Measurements from ENCODE around the gene INVS.
"Not testable (repeated sequence)": the region's sequence is repeated elsewhere in the genome, so short reads cannot be mapped to it uniquely, and the experiment has no call there.

DNA sequence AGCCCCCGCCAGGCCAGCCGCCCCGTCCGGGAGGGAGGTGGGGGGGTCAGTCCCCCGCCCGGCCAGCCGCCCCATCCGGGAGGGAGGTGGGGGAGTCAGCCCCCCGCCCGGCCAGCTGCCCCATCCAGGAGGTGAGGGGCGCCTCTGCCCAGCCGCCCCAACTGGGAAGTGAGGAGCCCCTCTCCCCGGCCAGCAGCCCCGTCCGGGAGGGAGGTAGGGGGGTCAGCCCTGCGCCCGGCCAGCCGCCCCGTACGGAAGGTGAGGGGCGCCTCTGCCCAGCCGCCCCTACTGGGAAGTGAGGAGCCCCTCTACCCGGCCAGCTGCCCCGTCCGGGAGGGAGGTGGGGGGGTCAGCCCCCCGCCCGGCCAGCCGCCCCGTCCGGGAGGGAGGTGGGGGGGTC, 31.1 kb upstream of the INVS start:
- TF ChIP-seq, protein P1, sequence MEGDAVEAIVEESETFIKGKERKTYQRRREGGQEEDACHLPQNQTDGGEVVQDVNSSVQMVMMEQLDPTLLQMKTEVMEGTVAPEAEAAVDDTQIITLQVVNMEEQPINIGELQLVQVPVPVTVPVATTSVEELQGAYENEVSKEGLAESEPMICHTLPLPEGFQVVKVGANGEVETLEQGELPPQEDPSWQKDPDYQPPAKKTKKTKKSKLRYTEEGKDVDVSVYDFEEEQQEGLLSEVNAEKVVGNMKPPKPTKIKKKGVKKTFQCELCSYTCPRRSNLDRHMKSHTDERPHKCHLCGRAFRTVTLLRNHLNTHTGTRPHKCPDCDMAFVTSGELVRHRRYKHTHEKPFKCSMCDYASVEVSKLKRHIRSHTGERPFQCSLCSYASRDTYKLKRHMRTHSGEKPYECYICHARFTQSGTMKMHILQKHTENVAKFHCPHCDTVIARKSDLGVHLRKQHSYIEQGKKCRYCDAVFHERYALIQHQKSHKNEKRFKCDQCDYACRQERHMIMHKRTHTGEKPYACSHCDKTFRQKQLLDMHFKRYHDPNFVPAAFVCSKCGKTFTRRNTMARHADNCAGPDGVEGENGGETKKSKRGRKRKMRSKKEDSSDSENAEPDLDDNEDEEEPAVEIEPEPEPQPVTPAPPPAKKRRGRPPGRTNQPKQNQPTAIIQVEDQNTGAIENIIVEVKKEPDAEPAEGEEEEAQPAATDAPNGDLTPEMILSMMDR (IDR thresholded peaks at IDR 0.05; ENCODE audit: low read depth, low read length, poor library complexity, severe bottlenecking) = not testable (repeated sequence)
- TF ChIP-seq EZH2phosphoT487 (IDR thresholded peaks at IDR 0.05; ENCODE audit: borderline replicate concordance, low read length) = not testable (repeated sequence)
